Neural cell (in vitro differentiated cells): ENCODE measurements around the gene CAMKV. TPM values are rescaled to one million over a fixed set of nuclear protein-coding genes. Genes with fewer than 3 reads are reported as not detected.

ENCODE experiments used
- H2AFZ ChIP-seq: fragments of 200-600, 300-800 bp; sonication (generic), shearing (Covaris generic); 2 replicates; pipeline ENCODE4 v1.6.0; 2014; ENCODE audit warnings: low read depth, mild to moderate bottlenecking, antibody characterized with exemption, low read length, moderate library complexity
- H3F3A ChIP-seq: fragments of 200-600 bp; shearing (Covaris generic); 2 replicates; pipeline ENCODE4 v1.6.1; 2016; ENCODE audit warnings: mild to moderate bottlenecking, moderate library complexity, mixed read lengths, antibody characterized with exemption, low read length; ENCODE audit not compliant: insufficient read depth, poor library complexity, severe bottlenecking
- H3K27ac ChIP-seq: fragments of 200-600, 300-800 bp; sonication (generic), shearing (Covaris generic); 2 replicates; pipeline ENCODE4 v1.5.1; 2014; ENCODE audit warnings: mild to moderate bottlenecking, low read length, moderate library complexity
- H3K27me3 ChIP-seq: fragments of 300-800, 200-600 bp; sonication (generic), shearing (Covaris generic); 2 replicates; pipeline ENCODE4 v1.6.0; 2014; ENCODE audit warnings: mild to moderate bottlenecking, low read depth, low read length, moderate library complexity; ENCODE audit not compliant: insufficient read depth
- H3K36me3 ChIP-seq: fragments of 300-800, 200-600 bp; sonication (generic), shearing (Covaris generic); 2 replicates; pipeline ENCODE4 v1.5.1; 2014; ENCODE audit warnings: mild to moderate bottlenecking, antibody characterized with exemption, low read length, moderate library complexity; ENCODE audit not compliant: insufficient read depth
- H3K4me2 ChIP-seq: fragments of 300-800, 200-600 bp; sonication (generic), shearing (Covaris generic); 2 replicates; pipeline ENCODE4 v1.6.0; 2014; ENCODE audit warnings: mild to moderate bottlenecking, low read length
- H3K4me3 ChIP-seq: fragments of 300-800, 200-600 bp; sonication (generic), shearing (Covaris generic); 2 replicates; pipeline ENCODE4 v1.5.1; 2014; ENCODE audit warnings: mild to moderate bottlenecking, low read length, moderate library complexity
- H3K79me2 ChIP-seq: fragments of 200-600 bp; shearing (Covaris generic); replicated peaks from 2 replicates; pipeline ENCODE4 v1.6.0; 2014; ENCODE audit warnings: mild to moderate bottlenecking, low read length, moderate library complexity; ENCODE audit not compliant: insufficient read depth
- H3K9ac ChIP-seq: fragments of 300-800, 200-600 bp; sonication (generic), shearing (Covaris generic); 2 replicates; pipeline ENCODE4 v1.6.1; 2016; ENCODE audit warnings: mild to moderate bottlenecking, low read length, mixed read lengths
- H3K9me2 ChIP-seq: fragments of 200-600 bp; shearing (Covaris generic); 2 replicates; pipeline ENCODE4 v1.6.1; 2016; ENCODE audit warnings: mild to moderate bottlenecking, low read length, mixed read lengths; ENCODE audit not compliant: insufficient read depth
- H3K9me3 ChIP-seq: fragments of 200-600, 300-800 bp; sonication (generic), shearing (Covaris generic); 2 replicates; pipeline ENCODE4 v1.6.1; 2016; ENCODE audit warnings: mild to moderate bottlenecking, mixed run types, low read length, moderate library complexity, mixed read lengths
- H4K20me1 ChIP-seq: fragments of 200-600 bp; shearing (Covaris generic); 2 replicates; pipeline ENCODE4 v1.6.1; 2016; ENCODE audit warnings: mild to moderate bottlenecking, mixed run types; ENCODE audit not compliant: insufficient read depth
- EP300 ChIP-seq: fragments of 450-650 bp; conservative IDR thresholded peaks from 2 replicates; pipeline ENCODE4 v1.6.1; 2014; ENCODE audit warnings: antibody characterized with exemption, mild to moderate bottlenecking, moderate library complexity; ENCODE audit not compliant: poor library complexity, severe bottlenecking
- EZH2 ChIP-seq: fragments of 200-600, 300-800 bp; shearing (Covaris generic), sonication (generic); IDR thresholded peaks from 2 replicates; pipeline ENCODE4 v1.6.1; 2014; ENCODE audit warnings: antibody characterized with exemption, low read length, borderline replicate concordance, mild to moderate bottlenecking; ENCODE audit not compliant: insufficient read depth, poor library complexity, severe bottlenecking
- MXI1 ChIP-seq: fragments of 450-650 bp; conservative IDR thresholded peaks from 2 replicates; pipeline ENCODE4 v1.6.1; 2014; ENCODE audit warnings: antibody characterized with exemption, mild to moderate bottlenecking; ENCODE audit not compliant: poor library complexity, severe bottlenecking
- POLR2AphosphoS5 ChIP-seq: IDR thresholded peaks from 2 replicates; pipeline ENCODE4 v1.6.1; 2012
- RAD21 ChIP-seq: fragments of 450-650 bp; conservative IDR thresholded peaks from 2 replicates; pipeline ENCODE4 v1.6.1; 2014; ENCODE audit warnings: antibody characterized with exemption, mild to moderate bottlenecking, moderate library complexity
- SMC3 ChIP-seq: fragments of 450-650 bp; conservative IDR thresholded peaks from 2 replicates; pipeline ENCODE4 v1.6.1; 2014; ENCODE audit warnings: antibody characterized with exemption, mild to moderate bottlenecking, moderate library complexity; ENCODE audit not compliant: poor library complexity
- TAF1 ChIP-seq: IDR thresholded peaks from 2 replicates; pipeline ENCODE4 v1.6.1; 2012; ENCODE audit warnings: low read depth
- polyA plus RNA-seq: library from polyadenylated mRNA; depleted of rRNA; stranded (reverse); fragments of >200 nt; gene quantifications from 2 replicates; pipeline ENCODE4 v1.2.3, GENCODE V29; 2014
- TF ChIP-seq, protein P1 (sequence below): IDR thresholded peaks from 2 replicates; pipeline ENCODE4 v1.6.1; 2012; ENCODE audit warnings: borderline replicate concordance
- TF ChIP-seq, protein P2 (sequence below): fragments of 450-650 bp; IDR thresholded peaks from 2 replicates; pipeline ENCODE4 v1.5.1; 2014; ENCODE audit warnings: antibody characterized with exemption, mild to moderate bottlenecking, moderate library complexity; ENCODE audit not compliant: poor library complexity, severe bottlenecking

The CAMKV gene
- polyA plus RNA-seq, 1 donor from 2014 or later, result 293 TPM

GRCh38 chr3:49840388-49840787 lies 29.3 kb downstream of the CAMKV start:
- no peaks in the 10 kb centered on the region for H3K79me2 ChIP-seq
- H2AFZ ChIP-seq, result no peak overlapping the region
- no peaks in the 10 kb centered on the region for H3F3A ChIP-seq
- H3K9ac ChIP-seq, result no peak overlapping the region
- no peak overlapping the region for H3K4me3 ChIP-seq
- TF ChIP-seq MXI1, result no peak
- no peak for TF ChIP-seq EP300
- TF ChIP-seq EZH2, result no peak
- TF ChIP-seq RAD21, result no peak
- TF ChIP-seq, protein P1, sequence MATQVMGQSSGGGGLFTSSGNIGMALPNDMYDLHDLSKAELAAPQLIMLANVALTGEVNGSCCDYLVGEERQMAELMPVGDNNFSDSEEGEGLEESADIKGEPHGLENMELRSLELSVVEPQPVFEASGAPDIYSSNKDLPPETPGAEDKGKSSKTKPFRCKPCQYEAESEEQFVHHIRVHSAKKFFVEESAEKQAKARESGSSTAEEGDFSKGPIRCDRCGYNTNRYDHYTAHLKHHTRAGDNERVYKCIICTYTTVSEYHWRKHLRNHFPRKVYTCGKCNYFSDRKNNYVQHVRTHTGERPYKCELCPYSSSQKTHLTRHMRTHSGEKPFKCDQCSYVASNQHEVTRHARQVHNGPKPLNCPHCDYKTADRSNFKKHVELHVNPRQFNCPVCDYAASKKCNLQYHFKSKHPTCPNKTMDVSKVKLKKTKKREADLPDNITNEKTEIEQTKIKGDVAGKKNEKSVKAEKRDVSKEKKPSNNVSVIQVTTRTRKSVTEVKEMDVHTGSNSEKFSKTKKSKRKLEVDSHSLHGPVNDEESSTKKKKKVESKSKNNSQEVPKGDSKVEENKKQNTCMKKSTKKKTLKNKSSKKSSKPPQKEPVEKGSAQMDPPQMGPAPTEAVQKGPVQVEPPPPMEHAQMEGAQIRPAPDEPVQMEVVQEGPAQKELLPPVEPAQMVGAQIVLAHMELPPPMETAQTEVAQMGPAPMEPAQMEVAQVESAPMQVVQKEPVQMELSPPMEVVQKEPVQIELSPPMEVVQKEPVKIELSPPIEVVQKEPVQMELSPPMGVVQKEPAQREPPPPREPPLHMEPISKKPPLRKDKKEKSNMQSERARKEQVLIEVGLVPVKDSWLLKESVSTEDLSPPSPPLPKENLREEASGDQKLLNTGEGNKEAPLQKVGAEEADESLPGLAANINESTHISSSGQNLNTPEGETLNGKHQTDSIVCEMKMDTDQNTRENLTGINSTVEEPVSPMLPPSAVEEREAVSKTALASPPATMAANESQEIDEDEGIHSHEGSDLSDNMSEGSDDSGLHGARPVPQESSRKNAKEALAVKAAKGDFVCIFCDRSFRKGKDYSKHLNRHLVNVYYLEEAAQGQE, result no peak
- TF ChIP-seq POLR2AphosphoS5, result no peak
- TF ChIP-seq, protein P2, sequence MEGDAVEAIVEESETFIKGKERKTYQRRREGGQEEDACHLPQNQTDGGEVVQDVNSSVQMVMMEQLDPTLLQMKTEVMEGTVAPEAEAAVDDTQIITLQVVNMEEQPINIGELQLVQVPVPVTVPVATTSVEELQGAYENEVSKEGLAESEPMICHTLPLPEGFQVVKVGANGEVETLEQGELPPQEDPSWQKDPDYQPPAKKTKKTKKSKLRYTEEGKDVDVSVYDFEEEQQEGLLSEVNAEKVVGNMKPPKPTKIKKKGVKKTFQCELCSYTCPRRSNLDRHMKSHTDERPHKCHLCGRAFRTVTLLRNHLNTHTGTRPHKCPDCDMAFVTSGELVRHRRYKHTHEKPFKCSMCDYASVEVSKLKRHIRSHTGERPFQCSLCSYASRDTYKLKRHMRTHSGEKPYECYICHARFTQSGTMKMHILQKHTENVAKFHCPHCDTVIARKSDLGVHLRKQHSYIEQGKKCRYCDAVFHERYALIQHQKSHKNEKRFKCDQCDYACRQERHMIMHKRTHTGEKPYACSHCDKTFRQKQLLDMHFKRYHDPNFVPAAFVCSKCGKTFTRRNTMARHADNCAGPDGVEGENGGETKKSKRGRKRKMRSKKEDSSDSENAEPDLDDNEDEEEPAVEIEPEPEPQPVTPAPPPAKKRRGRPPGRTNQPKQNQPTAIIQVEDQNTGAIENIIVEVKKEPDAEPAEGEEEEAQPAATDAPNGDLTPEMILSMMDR, result no peak
- no peak for TF ChIP-seq TAF1
- no peak for TF ChIP-seq SMC3
- H4K20me1 ChIP-seq, result no peaks in the 10 kb centered on the region
- H3K27me3 ChIP-seq, result no peaks in the 10 kb centered on the region
- H3K4me2 ChIP-seq, result no peak overlapping the region
- H3K9me3 ChIP-seq, result no peaks in the 10 kb centered on the region
- H3K27ac ChIP-seq, result no peak overlapping the region
- H3K36me3 ChIP-seq, result no peaks in the 10 kb centered on the region
- H3K9me2 ChIP-seq, result no peaks in the 10 kb centered on the region

DNA sequence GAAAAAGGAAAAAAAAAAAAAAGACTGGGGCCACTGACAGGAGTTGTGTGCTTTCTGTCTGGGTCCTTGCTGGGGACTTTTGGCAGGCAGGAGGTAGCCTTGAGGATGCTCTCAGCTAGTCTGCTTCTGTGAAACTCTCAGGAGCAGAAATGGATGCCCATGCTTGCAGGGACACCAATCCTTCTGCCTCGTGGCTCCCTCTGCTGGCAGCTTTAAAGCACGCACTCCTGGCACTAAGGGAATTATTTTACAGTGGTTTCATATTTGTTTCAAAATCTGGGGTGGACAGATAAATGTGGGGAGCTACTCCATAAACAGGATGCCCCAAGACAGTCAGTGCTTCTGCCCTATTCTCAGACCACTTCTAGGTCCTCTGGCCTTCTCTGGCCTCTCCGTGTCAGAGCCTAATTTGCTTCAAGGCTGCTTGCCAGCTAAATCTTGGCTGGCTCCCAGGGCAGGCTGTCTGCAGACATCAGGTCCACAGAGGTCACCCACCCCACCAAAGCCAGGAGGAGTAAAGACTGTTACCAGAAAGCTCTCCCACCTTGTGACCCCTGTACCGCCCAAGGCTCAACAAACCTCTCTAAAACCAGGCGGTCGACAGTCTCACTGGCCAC lies 30.4 kb downstream of the CAMKV start:
- Histone ChIP-seq H3K36me3 (no peaks in the 10 kb centered on the region), H3K4me2 (no peak overlapping the region), H3K79me2 (no peaks in the 10 kb centered on the region), H3K4me3 (no peak overlapping the region), H2AFZ (no peak overlapping the region), H4K20me1 (no peaks in the 10 kb centered on the region), H3K9me3 (no peaks in the 10 kb centered on the region), H3K9me2 (no peaks in the 10 kb centered on the region), H3K9ac (no peak overlapping the region), H3K27ac (no peak overlapping the region), H3K27me3 (no peaks in the 10 kb centered on the region), H3F3A (no peaks in the 10 kb centered on the region)
- TF ChIP-seq TAF1 (no peak), MXI1 (peak; percentile 47), EZH2 (no peak), EP300 (no peak), POLR2AphosphoS5 (no peak), RAD21 (peak; percentile 86), SMC3 (peak; percentile 93)
- TF ChIP-seq, protein P1, result no peak
- TF ChIP-seq, protein P2, result peak; percentile 92
